Stomach (tissue), 4 donors: ENCODE results near the gene C1QTNF12.

Source experiments
- CTCF ChIP-seq, 7 experiments: fragments of 450-650 bp in 4 of 7; fragments of 200-600 bp in 3 of 7; sonication (generic) in 3 of 7; IDR thresholded peaks; one replicate each; pipeline ENCODE4 v1.5.1; 2016 to 2019; ENCODE audit warnings: antibody characterized with exemption in 7 of 7, control low read depth in 2 of 7, mild to moderate bottlenecking in 1 of 7
- EP300 ChIP-seq: sonication (generic); formaldehyde crosslinking; IDR thresholded peaks from one replicate; pipeline ENCODE4 v1.6.1; 2017; ENCODE audit warnings: antibody characterized with exemption
- POLR2A ChIP-seq, 4 donors: fragments of 450-650 bp; IDR thresholded peaks; one replicate each; pipeline ENCODE4 v1.6.1; 2016; ENCODE audit warnings: antibody characterized with exemption in 4 of 4, control low read depth in 2 of 4, mild to moderate bottlenecking in 1 of 4, moderate library complexity in 1 of 4
- POLR2AphosphoS5 ChIP-seq, 3 donors: sonication (generic); formaldehyde crosslinking; IDR thresholded peaks; one replicate each; pipeline ENCODE4 v1.6.1; 2016; ENCODE audit warnings: antibody characterized with exemption in 3 of 3

- TF ChIP-seq POLR2AphosphoS5 (IDR thresholded peaks at IDR 0.05) (peak in 2 of 3 donors; percentile 5 to 24), CTCF (IDR thresholded peaks at IDR 0.05) (no peak), EP300 (no peak), POLR2A (IDR thresholded peaks at IDR 0.05) (no peak)
These were observed 33.7 kb downstream of the C1QTNF12 start for GRCh38 chr1:1212780-1213344.
